B cell (primary cell): ENCODE measurements around the gene LGSN. TPM values are rescaled to one million over a fixed set of nuclear protein-coding genes. Genes with fewer than 3 reads are reported as not detected.

ENCODE experiments used
- ATAC-seq: fragments of 200-7000 bp; cut with Tn5 transposase; one replicate; pipeline ENCODE4 v1.10.0; 2021; ENCODE audit warnings: low read depth, mild to moderate bottlenecking, moderate number of reproducible peaks, moderate library complexity
- CTCF ChIA-PET: fragments of 350-600 bp; sonication (Branson Sonifier 250); formaldehyde crosslinking; loops from one replicate; lab custom pipeline; 2021; ENCODE audit warnings: antibody characterized with exemption, inconsistent platforms; lab: Charles Lee
- POLR2A ChIA-PET: fragments of 350-600 bp; sonication (Branson Sonifier 250); formaldehyde crosslinking; loops from one replicate; lab custom pipeline; 2021; ENCODE audit warnings: antibody characterized with exemption; lab: Charles Lee
- DNase-seq: peaks from one replicate; pipeline ENCODE4 v3.0.0; 2013
- H2AFZ ChIP-seq: 2 replicates; pipeline ENCODE4 v1.6.1; 2012; ENCODE audit warnings: mild to moderate bottlenecking, low read depth, low read length; ENCODE audit not compliant: insufficient read depth, poor library complexity, severe bottlenecking
- H3K27ac ChIP-seq, 2 donors: 1 replicate in 1 of 2; 2 replicates in 1 of 2; pipeline ENCODE4 v1.5.1; 2012 to 2013; ENCODE audit warnings: low read length in 2 of 2, mild to moderate bottlenecking in 2 of 2, moderate library complexity in 1 of 2
- H3K27me3 ChIP-seq, 4 experiments: fragments of 200-600 bp in 1 of 4; sonication (generic) in 1 of 4; replicated peaks in 1 of 4; 1 replicate in 2 of 4; 2 replicates in 2 of 4; pipeline versions ENCODE4 v1.6.1 to v1.7.0; 2013 to 2016; ENCODE audit warnings: low read length in 3 of 4, mild to moderate bottlenecking in 2 of 4, mixed read lengths in 1 of 4, moderate library complexity in 1 of 4; ENCODE audit not compliant: insufficient read depth in 4 of 4, control insufficient read depth in 3 of 4; ENCODE audit errors: control extremely low read depth in 1 of 4
- H3K36me3 ChIP-seq, 2 experiments: replicated peaks in 1 of 2; 1 replicate in 1 of 2; 2 replicates in 1 of 2; pipeline versions ENCODE4 v1.6.1 to v1.7.1; 2013; ENCODE audit warnings: low read length in 1 of 2; ENCODE audit not compliant: insufficient read depth in 2 of 2, control insufficient read depth in 1 of 2; ENCODE audit errors: control extremely low read depth in 1 of 2, extremely low read depth in 1 of 2
- H3K4me1 ChIP-seq, 2 donors: fragments of 200-600 bp in 1 of 2; sonication (generic) in 1 of 2; 1 replicate in 1 of 2; 2 replicates in 1 of 2; pipeline versions ENCODE4 v1.5.1 to v1.6.1; 2013 to 2017; ENCODE audit warnings: low read length in 2 of 2; ENCODE audit not compliant: control insufficient read depth in 2 of 2, insufficient read depth in 2 of 2
- H3K4me2 ChIP-seq: replicated peaks from 2 replicates; pipeline ENCODE3; 2012; ENCODE audit warnings: mild to moderate bottlenecking, low read depth, low read length; ENCODE audit not compliant: poor library complexity, severe bottlenecking
- H3K4me3 ChIP-seq, 5 experiments: fragments of 200-600 bp in 1 of 5; sonication (generic) in 1 of 5; 1 replicate in 3 of 5; 2 replicates in 2 of 5; pipeline versions ENCODE4 v1.5.1 to v1.7.0; 2011 to 2016; ENCODE audit warnings: low read length in 4 of 5, mild to moderate bottlenecking in 4 of 5, low read depth in 2 of 5, control low read depth in 1 of 5, moderate library complexity in 1 of 5; ENCODE audit not compliant: insufficient read depth in 1 of 5; ENCODE audit errors: control extremely low read depth in 1 of 5, extremely low read depth in 1 of 5
- H3K79me2 ChIP-seq: fragments of 200-600 bp; sonication (generic); one replicate; pipeline ENCODE4 v1.6.0; 2016; ENCODE audit warnings: low read length; ENCODE audit not compliant: control insufficient read depth, insufficient read depth
- H3K9ac ChIP-seq: fragments of 200-600 bp; sonication (generic); 2 replicates; pipeline ENCODE4 v1.6.1; 2017; ENCODE audit warnings: mild to moderate bottlenecking, low read length, moderate library complexity
- H3K9me3 ChIP-seq, 3 donors: one replicate each; pipeline versions ENCODE4 v1.6.1 to v1.7.1; 2013; ENCODE audit warnings: low read length in 2 of 3; ENCODE audit not compliant: control insufficient read depth in 2 of 3, insufficient read depth in 1 of 3; ENCODE audit errors: control extremely low read depth in 1 of 3
- H4K20me1 ChIP-seq: 2 replicates; pipeline ENCODE4 v1.6.0; 2012; ENCODE audit warnings: mild to moderate bottlenecking, low read length; ENCODE audit not compliant: insufficient read depth, control insufficient read depth, poor library complexity, severe bottlenecking
- H3K27ac Mint-ChIP-seq: one replicate; pipeline ENCODE4 v1.8.0; 2021; ENCODE audit warnings: mixed read lengths
- H3K27me3 Mint-ChIP-seq: one replicate; pipeline ENCODE4 v1.8.0; 2021; ENCODE audit warnings: mixed read lengths
- H3K4me1 Mint-ChIP-seq: one replicate; pipeline ENCODE4 v1.8.0; 2021; ENCODE audit warnings: mixed read lengths
- H3K4me3 Mint-ChIP-seq: one replicate; pipeline ENCODE4 v1.8.0; 2021; ENCODE audit warnings: mixed read lengths
- H3K9me3 Mint-ChIP-seq: one replicate; pipeline ENCODE4 v1.8.0; 2022; ENCODE audit warnings: mixed read lengths; ENCODE audit not compliant: insufficient read depth
- EZH2 ChIP-seq: IDR thresholded peaks from 2 replicates; pipeline ENCODE4 v1.6.1; 2012; ENCODE audit warnings: borderline replicate concordance, low read depth, mild to moderate bottlenecking, moderate library complexity, low read length; ENCODE audit not compliant: insufficient read depth, poor library complexity, severe bottlenecking
- WGBS: methylation state at CpG from one replicate; pipeline ENCODE4 v1.1.5; 2013; ENCODE audit warnings: missing lambda C conversion rate; ENCODE audit not compliant: insufficient coverage; 5-methylcytosine and 5-hydroxymethylcytosine counted together
- intact Hi-C: fragments of 100-400 bp; cut with micrococcal nuclease; formaldehyde crosslinking; loops from one replicate; pipeline ENCODE4 v1.10.0; 2022
- polyA plus RNA-seq: library from polyadenylated mRNA; depleted of rRNA; stranded (reverse); fragments of >200 nt; gene quantifications from 2 replicates; pipeline ENCODE4 v1.2.3, GENCODE V29; 2012
- total RNA-seq, 2 donors: library from RNA; stranded (reverse); fragments of 120-200 nt in 1 of 2; gene quantifications; 1 replicate in 1 of 2; 2 replicates in 1 of 2; pipeline versions ENCODE4 v1.2.3 to v1.2.4, GENCODE V29; 2013 to 2022
- TF ChIP-seq, protein P1 (sequence below): fragments of 200-600 bp; IDR thresholded peaks from one replicate; pipeline ENCODE4 v1.8.0; 2022; ENCODE audit warnings: antibody characterized with exemption, mild to moderate bottlenecking

The LGSN gene
- total and polyA plus RNA-seq, 2 donors (not counting 1 experiment from before 2014, with no cell fraction given) = not detected

DNA sequence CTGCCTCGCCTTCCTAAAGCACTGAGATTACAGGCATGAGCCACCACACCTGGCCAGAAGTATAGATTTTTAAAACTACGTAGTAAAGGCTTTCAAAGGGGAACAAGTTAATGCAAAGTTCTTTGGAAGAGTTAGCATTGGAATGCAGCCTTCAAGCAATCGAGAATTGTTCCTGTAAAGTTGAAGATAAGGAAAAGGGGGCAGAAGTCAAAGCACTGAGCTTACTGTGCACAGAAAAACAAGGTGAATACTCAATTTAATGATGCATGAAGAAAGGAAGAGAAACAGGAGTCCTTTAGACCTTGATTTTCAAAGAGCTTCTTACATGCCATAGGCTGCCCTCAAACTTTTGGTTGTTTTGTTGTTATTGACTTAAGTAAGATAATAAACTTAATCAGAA is 29.1 kb upstream of the LGSN start:
- Histone ChIP-seq H3K9ac (no peak overlapping the region), H3K27ac (no peak overlapping the region), H2AFZ (no peak overlapping the region), H3K27me3 (no peaks in the 10 kb centered on the region), H3K4me2 (no peak overlapping the region), H3K79me2 (no peaks in the 10 kb centered on the region), H4K20me1 (no peaks in the 10 kb centered on the region), H3K9me3 (no peaks in the 10 kb centered on the region), H3K4me1 (peaks cover 13 to 18% of the 10 kb centered on the region in 2 donors), H3K36me3 (no peaks in the 10 kb centered on the region), H3K4me3 (no peak overlapping the region)
- peaks cover 17% of the 10 kb centered on the region for H3K4me1 Mint-ChIP-seq
- no peak for DNase-seq
- WGBS = 80% methylated on average over 1 of the region's 3 CpGs
- H3K27me3 Mint-ChIP-seq = peaks cover 12% of the 10 kb centered on the region
- intact Hi-C loops = no loop called here
- ATAC-seq = no peak
- POLR2A ChIA-PET = no interaction called here
- H3K27ac Mint-ChIP-seq = no peak overlapping the region
- no peaks in the 10 kb centered on the region for H3K9me3 Mint-ChIP-seq
- CTCF ChIA-PET = no interaction called here
- no peak overlapping the region for H3K4me3 Mint-ChIP-seq
- no peak for TF ChIP-seq EZH2
- TF ChIP-seq, protein P1, sequence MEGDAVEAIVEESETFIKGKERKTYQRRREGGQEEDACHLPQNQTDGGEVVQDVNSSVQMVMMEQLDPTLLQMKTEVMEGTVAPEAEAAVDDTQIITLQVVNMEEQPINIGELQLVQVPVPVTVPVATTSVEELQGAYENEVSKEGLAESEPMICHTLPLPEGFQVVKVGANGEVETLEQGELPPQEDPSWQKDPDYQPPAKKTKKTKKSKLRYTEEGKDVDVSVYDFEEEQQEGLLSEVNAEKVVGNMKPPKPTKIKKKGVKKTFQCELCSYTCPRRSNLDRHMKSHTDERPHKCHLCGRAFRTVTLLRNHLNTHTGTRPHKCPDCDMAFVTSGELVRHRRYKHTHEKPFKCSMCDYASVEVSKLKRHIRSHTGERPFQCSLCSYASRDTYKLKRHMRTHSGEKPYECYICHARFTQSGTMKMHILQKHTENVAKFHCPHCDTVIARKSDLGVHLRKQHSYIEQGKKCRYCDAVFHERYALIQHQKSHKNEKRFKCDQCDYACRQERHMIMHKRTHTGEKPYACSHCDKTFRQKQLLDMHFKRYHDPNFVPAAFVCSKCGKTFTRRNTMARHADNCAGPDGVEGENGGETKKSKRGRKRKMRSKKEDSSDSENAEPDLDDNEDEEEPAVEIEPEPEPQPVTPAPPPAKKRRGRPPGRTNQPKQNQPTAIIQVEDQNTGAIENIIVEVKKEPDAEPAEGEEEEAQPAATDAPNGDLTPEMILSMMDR = no peak

DNA sequence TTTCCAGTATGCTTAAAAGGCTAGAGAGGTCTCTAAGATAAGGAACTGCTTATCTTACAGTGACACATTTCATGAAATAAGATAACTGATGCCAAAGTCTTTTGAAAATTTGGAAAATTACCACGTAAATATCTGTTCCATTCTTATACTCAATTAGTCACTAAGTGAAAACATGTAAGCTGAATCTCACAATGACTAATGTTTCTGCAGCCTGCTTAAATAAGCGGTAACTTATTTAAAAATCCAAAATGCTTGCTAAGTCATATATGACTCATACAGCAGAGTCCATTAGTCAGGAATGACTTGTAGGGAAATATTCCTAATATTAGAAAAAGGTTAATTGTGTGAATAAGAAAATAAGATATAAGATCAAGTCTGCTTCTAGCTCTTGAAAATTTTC is 27.8 kb upstream of the LGSN start:
- no peak for DNase-seq
- ChIA-PET POLR2A (no interaction called here), CTCF (interaction anchor here (0.7 kb wide), 1 partner anchor 31 kb away, joined by 3 read pairs; no protein-coding TSS in a partner anchor)
- Histone ChIP-seq H2AFZ (no peak overlapping the region), H3K9ac (no peak overlapping the region), H3K27ac (no peak overlapping the region), H3K4me1 (peaks cover 6 to 7% of the 10 kb centered on the region in 2 donors), H4K20me1 (no peaks in the 10 kb centered on the region), H3K4me3 (no peak overlapping the region), H3K4me2 (no peak overlapping the region), H3K27me3 (no peaks in the 10 kb centered on the region), H3K36me3 (no peaks in the 10 kb centered on the region), H3K79me2 (no peaks in the 10 kb centered on the region), H3K9me3 (no peaks in the 10 kb centered on the region)
- Mint-ChIP-seq H3K9me3 (no peaks in the 10 kb centered on the region), H3K27ac (no peak overlapping the region), H3K4me3 (no peak overlapping the region), H3K4me1 (peaks cover 8% of the 10 kb centered on the region), H3K27me3 (peaks cover 12% of the 10 kb centered on the region)
- intact Hi-C loops = no loop called here
- TF ChIP-seq EZH2 = no peak
- TF ChIP-seq, protein P1 = no peak
- WGBS = 80% methylated on average over 1 of the region's 2 CpGs
- ATAC-seq = no peak
